Activated B cell treated with CpG ODN at 0.5 μM for 24 hours (primary cell): ENCODE results near the gene RAB11FIP3. TPM values are rescaled to one million over a fixed set of nuclear protein-coding genes. Genes with fewer than 3 reads are reported as not detected.

Source experiments
- ATAC-seq: fragments of 200-7000 bp; cut with Tn5 transposase; one replicate; pipeline ENCODE4 v1.10.0; 2021; ENCODE audit warnings: low read depth, mild to moderate bottlenecking, moderate library complexity
- CTCF ChIA-PET: fragments of 350-600 bp; sonication (Branson Sonifier 250); formaldehyde crosslinking; loops from one replicate; lab custom pipeline; 2021; ENCODE audit warnings: antibody characterized with exemption; lab: Charles Lee
- POLR2A ChIA-PET: fragments of 350-600 bp; sonication (Branson Sonifier 250); formaldehyde crosslinking; loops from one replicate; lab custom pipeline; 2021; ENCODE audit warnings: antibody characterized with exemption; lab: Charles Lee
- DNase-seq: peaks from one replicate; pipeline ENCODE4 v3.0.0; 2022
- H3K27ac Mint-ChIP-seq: one replicate; pipeline ENCODE4 v1.8.0; 2020; ENCODE audit warnings: mixed read lengths
- H3K27me3 Mint-ChIP-seq: one replicate; pipeline ENCODE4 v1.8.0; 2021; ENCODE audit warnings: mixed read lengths
- H3K36me3 Mint-ChIP-seq: one replicate; pipeline ENCODE4 v1.8.0; 2021; ENCODE audit warnings: low read depth, mixed read lengths
- H3K4me1 Mint-ChIP-seq: one replicate; pipeline ENCODE4 v1.8.0; 2021; ENCODE audit warnings: mixed read lengths
- H3K4me3 Mint-ChIP-seq: one replicate; pipeline ENCODE4 v1.8.0; 2020; ENCODE audit warnings: mild to moderate bottlenecking, mixed read lengths
- H3K9me3 Mint-ChIP-seq: one replicate; pipeline ENCODE4 v1.8.0; 2020; ENCODE audit warnings: mixed read lengths
- CTCF ChIP-seq: fragments of 200-600 bp; IDR thresholded peaks from one replicate; pipeline ENCODE4 v1.8.0; 2022; ENCODE audit warnings: antibody characterized with exemption, mild to moderate bottlenecking
- intact Hi-C: fragments of 100-400 bp; cut with micrococcal nuclease; formaldehyde crosslinking; loops from one replicate; pipeline ENCODE4 v1.15.1; 2024
- total RNA-seq: library from RNA; stranded (reverse); gene quantifications from 2 replicates; pipeline ENCODE4 v1.2.3, GENCODE V29; 2022

RAB11FIP3 gene
- total RNA-seq, 1 donor from 2014 or later, result 35.4 TPM

- intact Hi-C loops, result loop anchor here (5.0 kb wide), 1 partner anchor 182 kb away; no protein-coding TSS in a partner anchor
- Mint-ChIP-seq H3K27me3 (no peaks in the 10 kb centered on the region), H3K4me3 (no peak overlapping the region), H3K27ac (no peak overlapping the region), H3K9me3 (no peaks in the 10 kb centered on the region), H3K4me1 (peaks cover 10% of the 10 kb centered on the region), H3K36me3 (peaks cover 4% of the 10 kb centered on the region)
- ChIA-PET POLR2A (no interaction called here), CTCF (no interaction called here)
- ATAC-seq, result no peak
- no peak for TF ChIP-seq CTCF
- no peak for DNase-seq
Observed at GRCh38 chr16:404971-405486, 20.4 kb upstream of the RAB11FIP3 start.

GRCh38 chr16:405548-406506 is 19.6 kb upstream of the RAB11FIP3 start:
- peaks cover 2% of the 10 kb centered on the region for H3K4me1 Mint-ChIP-seq
- TF ChIP-seq CTCF, result no peak
- ChIA-PET POLR2A (no interaction called here), CTCF (no interaction called here)
- H3K27ac Mint-ChIP-seq, result no peak overlapping the region
- no peak overlapping the region for H3K4me3 Mint-ChIP-seq
- intact Hi-C loops, result no loop called here
- ATAC-seq (no peak), DNase-seq (no peak)
- H3K27me3 Mint-ChIP-seq, result no peaks in the 10 kb centered on the region
- H3K36me3 Mint-ChIP-seq, result no peaks in the 10 kb centered on the region
- H3K9me3 Mint-ChIP-seq, result no peaks in the 10 kb centered on the region

- no peaks in the 10 kb centered on the region for H3K9me3 Mint-ChIP-seq
- no peaks in the 10 kb centered on the region for H3K27me3 Mint-ChIP-seq
- ATAC-seq (no peak), DNase-seq (no peak)
- no peak overlapping the region for H3K4me3 Mint-ChIP-seq
- CTCF ChIA-PET, result no interaction called here
- no peak for TF ChIP-seq CTCF
- no peaks in the 10 kb centered on the region for H3K36me3 Mint-ChIP-seq
- POLR2A ChIA-PET, result no interaction called here
- intact Hi-C loops, result no loop called here
- no peaks in the 10 kb centered on the region for H3K4me1 Mint-ChIP-seq
- H3K27ac Mint-ChIP-seq, result no peak overlapping the region
Observed at GRCh38 chr16:407253-407652, 18.2 kb upstream of the RAB11FIP3 start.

GRCh38 chr16:410516-411178 is 14.8 kb upstream of the RAB11FIP3 start:
- Mint-ChIP-seq H3K9me3 (no peaks in the 10 kb centered on the region), H3K36me3 (no peaks in the 10 kb centered on the region), H3K4me3 (no peak overlapping the region), H3K4me1 (no peaks in the 10 kb centered on the region), H3K27me3 (no peaks in the 10 kb centered on the region), H3K27ac (no peak overlapping the region)
- ChIA-PET CTCF (no interaction called here), POLR2A (no interaction called here)
- DNase-seq, result no peak
- intact Hi-C loops, result no loop called here
- TF ChIP-seq CTCF, result no peak
- no peak for ATAC-seq
